HG02798 (cell line): Measurements from ENCODE around the gene TBCD.

Experiments used
- ATAC-seq: cut with Tn5 transposase; IDR thresholded peaks from one replicate; pipeline ENCODE4 v1.9.1; 2021; ENCODE audit warnings: mild to moderate bottlenecking; ENCODE audit not compliant: unreplicated experiment, poor library complexity

The TBCD gene

DNA sequence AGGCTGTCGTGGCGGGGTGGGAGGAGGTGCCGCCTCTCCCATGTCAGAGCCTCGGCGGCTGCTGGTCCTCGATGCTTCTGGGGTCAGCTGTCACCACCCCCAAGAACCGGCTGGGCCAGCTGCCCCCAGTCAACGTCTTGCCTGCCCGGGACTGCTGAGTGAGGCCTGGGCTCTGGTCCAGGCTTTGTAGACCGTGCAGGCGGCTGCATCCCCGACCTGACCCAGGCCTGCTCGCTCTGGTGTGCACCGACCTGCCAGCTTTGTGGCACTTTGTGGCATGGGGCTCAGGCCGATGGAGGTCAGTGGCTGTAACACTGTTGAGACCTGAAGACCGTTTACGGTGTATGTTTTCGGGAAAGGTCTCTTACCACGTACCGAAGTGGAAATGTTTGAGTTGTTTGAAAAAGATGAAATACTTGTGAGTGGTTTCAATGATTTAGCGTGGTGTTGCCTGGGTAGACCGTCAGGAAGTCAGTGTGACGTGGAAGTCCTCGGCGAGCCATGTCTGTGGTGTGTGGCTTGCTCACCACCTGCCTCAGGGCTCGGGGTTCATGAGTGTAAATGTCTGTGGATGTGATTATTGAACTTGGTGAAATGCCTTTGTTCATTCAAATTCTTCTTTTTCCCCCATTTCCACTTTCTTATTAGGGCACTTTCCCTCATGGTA, 141.2 kb downstream of the TBCD start:
- ATAC-seq, result no peak

DNA sequence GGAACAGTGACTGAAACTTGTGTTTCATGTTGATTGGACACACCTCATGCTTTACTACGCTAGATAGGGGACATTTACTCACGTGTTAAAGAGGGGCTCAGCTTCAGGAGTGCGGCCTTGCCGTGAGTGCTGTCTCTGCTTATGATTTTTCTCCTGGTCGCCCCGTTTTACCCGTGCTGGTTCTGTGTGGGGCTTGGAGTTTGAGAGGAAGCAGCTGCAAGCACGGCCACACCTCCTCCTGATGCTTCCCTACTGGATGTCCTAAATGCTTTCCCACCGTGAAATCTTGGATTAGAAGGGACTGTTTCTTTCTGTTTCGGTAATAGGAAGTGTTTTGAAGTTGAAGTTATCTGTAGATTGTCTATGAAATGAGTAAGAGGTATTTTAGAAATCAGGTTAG, 141.9 kb downstream of the TBCD start:
- ATAC-seq, result no peak

DNA sequence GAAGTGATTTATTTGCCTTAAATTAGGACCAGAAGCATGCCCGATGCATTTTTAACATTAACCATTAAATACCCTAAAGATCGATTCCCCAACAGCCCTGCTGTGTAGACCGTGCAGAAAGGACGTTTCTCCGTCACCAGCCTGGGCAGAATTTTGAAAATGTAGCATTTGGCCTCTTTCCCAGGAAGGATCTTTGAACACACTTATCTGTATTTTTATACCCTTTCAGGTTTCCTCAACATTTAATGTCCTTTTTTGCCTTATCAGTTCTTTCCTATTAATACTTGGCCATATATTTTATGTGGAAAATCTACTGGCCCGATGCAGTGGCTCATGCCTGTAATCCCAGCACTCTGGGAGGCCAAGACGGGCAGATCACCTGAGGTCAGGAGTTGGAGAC, 142.5 kb downstream of the TBCD start:
- ATAC-seq, result no peak

DNA sequence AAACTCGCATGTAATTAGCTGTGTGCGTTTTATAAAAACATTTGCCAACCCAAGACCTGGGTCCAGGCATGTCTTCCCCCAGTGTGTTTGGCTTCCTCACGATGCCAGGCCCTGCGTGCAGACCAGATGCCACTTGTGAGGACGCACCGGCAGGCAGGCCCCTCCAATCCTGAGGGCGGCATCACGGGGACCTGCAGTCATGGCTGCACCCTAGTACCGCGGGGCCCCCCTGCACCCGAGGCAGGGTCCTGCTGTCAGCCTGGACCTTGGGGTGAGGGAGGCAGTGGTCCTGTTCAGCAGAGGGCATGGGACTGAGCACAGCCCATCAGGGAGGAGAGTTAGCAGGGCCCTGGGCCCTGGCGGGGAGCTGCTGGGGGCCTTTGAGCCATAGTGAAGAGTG, 143.2 kb downstream of the TBCD start:
- ATAC-seq, result no peak

DNA sequence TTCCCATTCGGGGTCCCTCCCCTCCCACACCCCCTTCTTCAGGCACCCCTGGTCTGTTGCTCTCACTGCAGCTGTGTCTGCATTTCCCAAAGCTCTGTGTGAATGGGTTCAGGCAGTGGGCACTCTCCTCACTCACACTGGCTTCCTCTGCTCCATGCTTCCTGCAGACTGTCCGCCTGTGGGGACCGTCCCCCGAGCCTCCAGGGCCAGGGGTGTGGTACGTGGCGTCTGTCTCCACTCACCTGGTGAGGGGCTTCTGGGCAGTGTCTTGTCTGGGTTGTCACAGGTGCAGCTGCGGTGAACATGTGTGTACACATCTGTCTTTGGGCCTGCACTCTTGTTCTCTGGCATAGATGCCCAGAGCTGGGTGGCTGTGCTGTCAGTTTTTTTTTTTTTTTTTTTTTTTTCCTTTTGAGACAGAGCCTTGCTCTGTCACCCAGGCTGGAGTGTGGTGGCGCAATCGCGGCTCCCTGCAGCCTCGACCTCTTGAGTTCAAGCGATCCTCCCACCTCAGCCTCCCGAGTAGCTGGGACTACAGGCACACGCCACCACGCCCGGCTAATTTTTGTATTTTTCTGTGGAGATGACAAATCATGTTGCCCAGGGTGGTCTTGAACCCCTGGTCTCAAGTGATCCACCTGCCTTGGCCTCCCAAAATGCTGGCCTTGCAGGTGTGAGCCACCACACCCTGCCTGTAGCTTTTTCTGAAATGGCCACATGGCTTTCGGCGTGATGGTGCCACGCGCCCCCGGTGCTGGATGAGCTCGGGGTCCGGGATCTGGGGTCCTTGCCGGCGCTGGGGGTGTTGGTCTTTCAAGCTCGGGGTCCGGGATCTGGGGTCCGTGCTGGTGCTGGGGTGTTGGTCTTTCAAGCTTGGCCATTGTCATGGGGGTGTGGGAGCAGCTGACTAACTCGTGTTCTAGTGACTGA, 144.5 kb downstream of the TBCD start:
- no peak for ATAC-seq

DNA sequence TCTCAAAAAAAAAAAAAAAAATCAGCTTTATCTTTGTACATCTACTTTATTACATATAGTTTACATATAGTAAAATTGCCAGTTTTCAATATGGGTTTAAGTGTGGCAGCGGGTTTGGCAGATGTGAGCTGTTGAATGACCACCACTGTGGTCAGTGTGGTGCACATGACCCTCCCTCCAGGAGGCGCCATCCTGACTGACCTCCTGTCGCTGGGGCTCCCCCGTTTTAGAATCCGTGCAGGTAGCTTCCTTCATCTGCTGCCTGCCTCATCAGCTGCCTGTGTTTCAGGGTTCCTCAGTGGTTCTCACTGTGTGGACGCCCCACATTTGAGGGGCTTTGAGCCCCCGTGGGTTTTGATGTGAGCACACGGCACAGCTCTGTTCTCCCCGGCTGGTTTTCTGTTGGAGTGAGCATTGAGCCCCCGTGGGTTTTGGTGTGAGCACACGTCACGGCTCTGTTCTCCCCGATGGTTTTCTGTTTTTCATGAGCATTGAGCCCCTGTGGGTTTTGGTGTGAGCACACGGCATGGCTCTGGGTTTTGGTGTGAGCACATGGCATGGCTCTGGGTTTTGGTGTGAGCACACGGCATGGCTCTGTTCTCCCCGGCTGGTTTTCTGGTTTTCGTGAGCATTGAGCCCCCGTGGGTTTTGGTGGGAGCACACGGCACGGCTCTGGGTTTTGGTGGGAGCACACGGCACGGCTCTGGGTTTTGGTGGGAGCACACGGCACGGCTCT, 145.8 kb downstream of the TBCD start:
- ATAC-seq, result no peak

DNA sequence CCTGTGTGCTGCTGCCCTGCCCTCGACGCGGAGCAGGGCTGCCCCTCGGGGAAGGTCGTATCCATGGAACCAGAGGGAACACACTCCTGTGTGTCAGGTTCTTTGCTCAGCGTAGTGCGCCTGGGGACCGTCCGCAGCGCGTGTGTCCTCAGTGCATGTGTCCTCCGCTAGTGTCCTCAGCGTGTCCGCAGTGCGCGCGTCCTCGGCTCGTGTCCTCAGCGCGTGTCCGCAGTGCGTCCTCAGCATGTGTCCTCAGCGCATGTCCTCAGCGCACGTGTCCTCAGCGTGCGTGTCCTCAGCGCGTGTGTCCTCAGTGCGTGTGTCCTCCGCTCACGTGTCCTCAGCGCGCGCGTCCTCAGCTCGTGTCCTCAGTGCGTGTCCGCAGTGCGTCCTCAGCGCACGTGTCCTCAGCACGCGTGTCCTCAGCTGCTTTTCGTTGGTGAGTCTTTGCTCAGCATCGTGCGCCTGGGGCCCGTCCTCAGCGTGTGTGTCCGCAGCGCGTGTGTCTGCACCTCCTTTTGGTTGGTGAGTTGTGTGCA, 147.2 kb downstream of the TBCD start:
- no peak for ATAC-seq

DNA sequence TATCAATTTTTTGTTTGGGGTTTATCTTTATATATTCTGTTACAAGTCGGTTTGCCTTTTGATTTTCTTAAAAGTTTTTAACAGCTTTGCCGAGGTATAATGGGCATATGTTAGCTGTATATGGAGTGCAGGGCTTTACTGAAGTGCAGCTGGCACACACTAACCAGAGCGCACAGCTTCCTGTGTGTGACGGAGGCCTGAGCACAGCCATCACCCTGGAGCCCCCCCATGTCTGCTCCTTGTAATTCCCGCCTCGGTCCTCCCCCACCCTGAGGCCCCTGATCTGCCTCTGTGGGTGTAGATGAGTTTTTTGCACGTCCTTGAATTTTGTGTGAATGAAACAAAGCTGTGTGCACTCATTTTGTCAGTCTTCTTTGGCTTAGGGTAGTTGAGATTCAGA, 148.1 kb downstream of the TBCD start:
- ATAC-seq, result no peak

DNA sequence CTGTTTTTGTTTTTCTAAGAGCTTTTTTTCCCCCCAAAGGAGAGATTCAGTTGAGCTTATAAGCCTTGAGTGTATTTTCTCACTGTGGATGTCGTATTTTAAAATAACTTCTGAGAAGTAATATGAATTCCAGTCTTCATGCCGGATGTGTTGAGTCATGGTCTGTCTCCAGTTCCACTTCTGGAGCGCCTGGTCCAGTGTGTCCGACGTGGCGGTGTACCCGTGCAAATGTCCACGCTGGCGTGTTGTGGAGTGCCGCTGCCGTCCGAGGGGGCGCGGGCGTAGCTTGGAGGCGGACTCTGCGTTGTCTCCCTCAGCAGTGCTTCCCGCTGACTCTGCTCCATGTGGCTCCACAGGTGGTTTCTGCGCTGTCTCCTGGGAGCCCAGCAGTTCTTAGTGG, 148.9 kb downstream of the TBCD start:
- no peak for ATAC-seq

DNA sequence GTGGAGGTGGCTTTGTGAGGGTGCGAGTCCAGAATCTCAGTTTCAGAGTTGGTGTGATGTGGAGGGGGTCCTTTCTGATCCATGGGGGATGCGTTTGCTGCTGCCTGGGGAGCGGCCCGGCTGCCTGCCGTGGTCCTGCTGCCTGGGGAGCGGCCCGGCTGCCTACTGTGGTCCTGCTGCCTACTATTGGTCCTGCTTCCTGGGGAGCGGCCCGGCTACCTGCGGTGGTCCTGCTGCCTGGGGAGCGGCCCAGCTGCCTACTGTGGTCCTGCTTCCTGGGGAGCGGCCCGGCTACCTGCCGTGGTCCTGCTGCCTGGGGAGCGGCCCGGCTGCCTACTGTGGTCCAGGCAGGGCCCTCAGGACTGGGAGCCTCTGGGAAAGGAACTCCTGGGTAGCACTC, 149.5 kb downstream of the TBCD start:
- no peak for ATAC-seq

DNA sequence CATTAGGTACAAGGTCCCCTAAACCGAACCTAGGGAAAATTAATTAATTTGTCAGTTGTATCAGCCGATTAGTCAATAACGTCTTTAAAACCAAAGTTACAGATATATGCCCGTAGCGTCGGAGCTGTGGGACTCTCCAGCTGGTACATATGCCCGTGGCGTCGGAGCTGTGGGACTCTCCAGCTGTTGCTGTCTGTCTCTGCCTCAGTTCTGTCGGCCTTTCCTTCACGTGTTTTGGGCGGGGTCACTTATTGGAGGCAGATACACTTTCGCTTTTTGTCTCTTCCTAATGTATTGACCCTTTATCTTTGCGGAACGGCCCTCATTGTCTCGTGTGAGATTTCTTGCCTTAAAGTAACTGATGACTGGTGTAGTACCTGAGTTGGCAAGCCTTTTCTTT, 150.0 kb downstream of the TBCD start:
- ATAC-seq, result no peak

DNA sequence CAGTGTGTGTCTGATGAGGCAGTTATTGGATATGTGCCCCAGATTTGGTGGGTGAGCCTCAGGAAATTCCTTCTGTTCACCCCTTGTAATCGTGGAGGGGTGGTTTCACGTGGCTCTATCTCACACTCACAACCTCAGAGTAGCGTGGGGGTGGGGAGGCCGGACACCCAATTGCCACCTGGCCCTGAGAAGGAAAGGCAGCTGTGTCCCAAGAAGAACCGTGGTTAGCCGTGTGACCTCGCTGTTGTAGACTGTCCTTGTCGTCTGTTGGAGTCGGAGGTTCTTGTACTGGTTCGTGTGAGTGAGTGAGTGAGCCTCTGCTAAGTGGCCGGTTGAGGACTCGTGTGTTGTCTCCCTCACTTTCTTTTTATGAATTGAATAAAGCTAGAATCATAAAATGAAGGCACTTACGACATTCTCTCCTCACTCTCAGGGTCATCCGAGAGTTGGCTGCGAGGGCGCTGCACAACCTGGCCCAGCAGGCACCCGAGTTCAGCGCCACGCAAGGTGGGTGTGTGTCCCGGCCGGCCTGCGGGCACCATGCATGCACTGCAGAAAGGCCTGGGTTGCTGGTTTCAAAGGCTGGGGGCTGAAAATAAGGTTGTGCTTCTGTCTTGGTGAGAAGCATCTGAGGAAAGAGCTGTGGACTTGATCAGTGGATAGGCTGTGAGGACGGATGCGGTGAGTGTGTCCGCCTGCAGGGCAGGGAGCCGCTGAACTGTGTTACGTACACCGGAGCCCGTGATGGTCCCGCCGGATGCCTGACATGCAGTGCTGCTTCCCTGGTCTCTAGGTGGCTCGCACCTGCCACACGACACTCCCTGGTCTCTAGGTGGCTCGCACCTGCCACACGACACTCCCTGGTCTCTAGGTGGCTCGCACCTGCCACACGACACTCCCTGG, 151.4 kb downstream of the TBCD start:
- ATAC-seq, result no peak

DNA sequence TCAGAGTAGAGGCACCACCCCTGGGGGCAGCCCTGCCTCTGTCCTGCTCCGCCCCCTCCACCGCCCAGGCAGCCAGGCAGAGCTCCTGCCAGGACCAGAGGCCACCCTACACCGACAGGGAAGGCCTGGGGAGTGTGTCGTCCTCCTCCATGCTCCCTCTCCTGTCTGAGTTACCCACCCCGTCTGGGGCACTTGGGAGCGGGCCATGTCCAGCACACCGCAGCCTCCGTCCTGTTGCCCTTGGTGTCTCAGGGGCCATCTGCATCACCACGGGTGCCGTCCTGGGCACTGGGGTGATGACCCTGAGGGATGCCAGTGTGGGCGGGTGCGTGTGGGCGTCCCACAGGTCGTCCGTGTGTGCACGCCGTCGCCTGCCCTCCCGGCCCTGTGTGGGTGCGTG, 153.3 kb downstream of the TBCD start:
- ATAC-seq, result no peak

DNA sequence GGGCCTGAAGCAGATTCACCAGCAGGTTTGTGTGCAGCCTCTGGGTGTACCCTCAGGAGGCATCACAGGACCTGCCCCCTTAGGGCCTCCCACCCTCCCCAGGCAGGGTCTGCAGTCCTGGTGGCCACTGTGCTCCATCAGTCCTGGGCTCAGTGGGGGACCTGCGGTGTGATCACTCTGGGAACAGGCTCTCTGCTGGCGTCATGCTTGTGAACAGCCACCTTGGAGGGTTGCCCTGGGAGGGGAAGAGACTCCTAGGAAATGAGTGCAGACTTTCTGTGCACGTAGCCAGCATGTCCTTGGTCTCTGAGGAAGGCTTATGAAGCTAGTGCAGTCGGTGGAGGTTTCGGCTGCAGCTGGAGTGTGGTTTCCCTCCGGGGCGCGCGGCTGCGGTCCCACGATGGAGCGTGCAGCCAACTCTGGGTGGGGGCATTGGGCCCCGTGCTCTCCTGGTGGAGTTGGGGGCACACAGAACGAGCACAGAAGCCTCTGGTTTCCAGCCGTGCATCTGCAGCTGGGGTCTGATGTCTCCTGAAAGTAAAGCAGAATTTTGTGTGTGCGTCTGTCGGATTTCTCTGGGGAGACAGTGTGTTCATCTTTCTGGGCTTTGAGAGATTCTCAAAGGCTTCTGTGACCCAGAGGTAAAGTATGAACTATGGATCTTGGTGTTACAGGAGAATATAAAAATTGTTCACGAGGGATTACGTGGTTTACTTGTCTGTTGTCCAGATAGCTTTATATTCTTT, 156.1 kb downstream of the TBCD start:
- no peak for ATAC-seq

DNA sequence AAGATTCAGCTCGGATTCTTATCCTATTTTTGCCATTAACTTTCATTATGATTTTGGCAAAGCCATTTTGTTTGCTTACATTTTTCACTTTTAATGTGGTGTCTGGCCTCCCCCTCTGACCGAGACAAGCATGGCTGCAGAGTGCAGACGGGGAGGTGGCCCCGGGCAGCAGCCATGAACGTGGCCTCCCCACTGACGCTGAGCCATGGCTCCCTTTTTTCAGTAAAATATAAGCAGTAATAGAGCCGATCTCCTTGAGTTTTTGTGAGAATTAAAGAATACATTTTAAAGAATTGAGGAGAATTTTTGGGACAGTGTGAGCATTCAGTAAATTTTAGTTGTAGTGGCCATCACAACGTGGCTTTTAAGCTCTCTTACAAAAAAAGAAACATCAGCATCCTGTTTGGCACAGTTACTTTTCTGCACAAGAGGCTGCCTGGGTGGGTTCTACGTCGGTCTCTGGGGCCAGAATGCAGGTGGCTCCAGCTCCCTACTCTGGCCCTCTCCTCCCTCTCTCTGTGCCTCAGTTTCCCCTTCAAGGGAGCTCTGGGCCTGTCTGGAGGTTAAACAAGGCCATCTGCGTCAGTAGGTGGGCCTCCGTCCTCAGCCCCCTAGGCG, 156.8 kb downstream of the TBCD start:
- ATAC-seq, result no peak

DNA sequence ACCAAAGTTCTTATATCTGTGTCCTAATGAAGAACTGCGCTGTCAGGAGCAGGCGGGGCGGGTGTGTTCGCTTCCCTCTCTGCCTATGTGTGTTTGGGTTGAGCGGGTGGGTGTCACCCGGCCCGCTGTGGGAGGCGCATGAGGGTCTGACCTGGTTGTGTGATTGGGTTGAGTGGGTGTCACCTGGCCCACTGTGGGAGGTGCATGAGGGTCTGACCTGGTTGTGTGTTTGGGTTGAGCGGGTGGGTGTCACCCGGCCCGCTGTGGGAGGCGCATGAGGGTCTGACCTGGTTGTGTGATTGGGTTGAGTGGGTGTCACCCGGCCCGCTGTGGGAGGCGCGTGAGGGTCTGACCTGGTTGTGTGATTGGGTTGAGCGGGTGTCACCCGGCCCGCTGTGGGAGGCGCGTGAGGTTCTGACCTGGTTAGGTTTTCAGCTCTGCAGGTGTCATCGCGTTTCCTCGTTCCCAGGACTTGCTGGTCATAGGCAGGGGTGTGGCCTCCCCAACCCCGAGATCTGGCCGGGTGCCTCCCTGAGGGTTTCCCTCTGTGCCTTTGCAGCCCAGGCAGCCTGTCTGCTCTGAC, 157.5 kb downstream of the TBCD start:
- no peak for ATAC-seq

DNA sequence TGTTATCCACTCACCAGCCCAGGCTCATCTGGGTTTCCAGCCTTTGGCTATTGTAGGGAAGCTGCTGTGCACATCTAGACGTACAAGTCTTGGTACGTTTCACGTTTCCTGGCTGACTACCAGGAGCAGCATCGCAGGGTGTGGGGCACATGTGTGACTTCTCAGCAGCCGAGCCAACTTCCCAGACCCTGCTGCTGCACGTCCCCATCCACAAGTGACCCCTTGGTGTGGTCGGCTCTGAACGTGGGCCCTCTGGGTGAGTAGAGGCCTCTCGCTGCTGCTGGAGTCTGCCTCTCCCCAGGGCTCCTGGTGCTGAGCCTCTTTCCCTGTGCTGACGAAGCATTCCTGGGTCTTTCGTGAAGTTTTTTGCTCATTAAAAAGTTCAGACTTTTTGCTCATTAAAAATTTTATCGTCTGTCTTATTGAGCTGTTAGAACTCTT, 158.2 kb downstream of the TBCD start:
- ATAC-seq, result no peak

DNA sequence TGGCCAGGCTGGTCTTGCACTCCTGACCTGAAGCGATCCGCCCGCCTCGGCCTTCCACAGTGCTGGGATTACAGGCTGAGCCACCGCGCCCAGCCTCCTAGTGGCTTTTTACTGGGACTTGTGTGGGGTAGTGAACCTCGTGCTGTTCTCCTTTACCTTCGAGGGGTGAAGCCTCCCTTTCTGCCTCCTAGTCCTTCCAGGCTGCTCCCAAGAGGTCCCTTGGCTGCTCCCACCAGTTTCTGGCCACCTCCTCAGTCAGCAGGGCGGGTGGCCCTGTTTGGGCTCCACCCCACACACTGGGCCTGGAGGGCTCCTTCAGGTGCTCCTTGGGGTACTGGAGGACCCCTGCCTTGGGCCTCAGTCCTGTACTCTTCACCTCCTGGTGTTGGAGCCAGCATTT, 158.9 kb downstream of the TBCD start:
- ATAC-seq, result no peak
